Measurements from ENCODE around the gene USP46. TPM values are rescaled to one million over a fixed set of nuclear protein-coding genes. Genes with fewer than 3 reads are reported as not detected.
A peak's percentile ranks its signal among the peaks of the same experiment; 100 is the strongest.

USP46 gene
- total RNA-seq = 34.0 and 36.3 TPM in 2 replicates
- polyA plus RNA-seq = 17.8 and 20.7 TPM in 2 replicates

GRCh38 chr4:52659001-52659721 lies at the start of gene USP46:
TSS of gene USP46 (minus strand) at chr4:52659301. CDS start at chr4:52659150, 151 bp downstream.
- Histone ChIP-seq H3K27ac (peak within 1 kb of the TSS; percentile 99), H3K4me2 (peak within 1 kb of the TSS; percentile 95), H3K9me2 (replicated peaks; ENCODE audit: insufficient read depth) (no peaks in the 10 kb centered on the region), H3K36me3 (replicated peaks; ENCODE audit: insufficient read depth, low read depth) (no peaks in the 10 kb centered on the region), H3K27me3 (no peaks in the 10 kb centered on the region), H3K4me1 (ENCODE audit: insufficient read depth) (peaks cover 52% of the 10 kb centered on the region), H3K79me2 (peaks cover 63% of the 10 kb centered on the region), H2AFZ (peak within 1 kb of the TSS; percentile 98), H3K9me3 (ENCODE audit: low read depth) (no peaks in the 10 kb centered on the region), H4K20me1 (ENCODE audit: insufficient read depth, poor library complexity, severe bottlenecking) (no peaks in the 10 kb centered on the region), H3K4me3 (peak within 1 kb of the TSS; percentile 99)
- DNase-seq (ENCODE audit: low spot score) = peak; percentile 93
- under 1% methylated on average over 53 of the region's 94 CpGs for WGBS (ENCODE audit: low lambda C conversion rate, missing lambda C conversion rate)
- TF ChIP-seq EZH2 (IDR thresholded peaks at IDR 0.05; ENCODE audit: borderline replicate concordance) (no peak), CTCF (IDR thresholded peaks at IDR 0.05; ENCODE audit: poor library complexity) (no peak), EZH2phosphoT487 (IDR thresholded peaks at IDR 0.05; ENCODE audit: low read depth, severe bottlenecking, unreplicated experiment) (no peak)

GRCh38 chr4:52704661-52705060 lies 45.6 kb upstream of the USP46 start:
- Histone ChIP-seq H3K27ac (no peak overlapping the region), H3K27me3 (no peaks in the 10 kb centered on the region), H3K9me3 (ENCODE audit: low read depth) (no peaks in the 10 kb centered on the region), H3K36me3 (replicated peaks; ENCODE audit: insufficient read depth, low read depth) (no peaks in the 10 kb centered on the region), H3K4me3 (no peak overlapping the region), H3K4me2 (no peak overlapping the region), H3K79me2 (no peaks in the 10 kb centered on the region), H4K20me1 (ENCODE audit: insufficient read depth, poor library complexity, severe bottlenecking) (no peaks in the 10 kb centered on the region), H2AFZ (no peak overlapping the region), H3K9me2 (replicated peaks; ENCODE audit: insufficient read depth) (no peaks in the 10 kb centered on the region), H3K4me1 (ENCODE audit: insufficient read depth) (no peaks in the 10 kb centered on the region)
- WGBS (ENCODE audit: low lambda C conversion rate, missing lambda C conversion rate) = 91% methylated on average over 3 of the region's 3 CpGs
- TF ChIP-seq CTCF (IDR thresholded peaks at IDR 0.05; ENCODE audit: poor library complexity) = no peak
- TF ChIP-seq EZH2phosphoT487 (IDR thresholded peaks at IDR 0.05; ENCODE audit: low read depth, severe bottlenecking, unreplicated experiment) = no peak
- TF ChIP-seq EZH2 (IDR thresholded peaks at IDR 0.05; ENCODE audit: borderline replicate concordance) = no peak
- DNase-seq (ENCODE audit: low spot score) = no peak

- Histone ChIP-seq H3K4me2 (no peak overlapping the region), H3K79me2 (no peaks in the 10 kb centered on the region), H3K4me1 (ENCODE audit: insufficient read depth) (no peaks in the 10 kb centered on the region), H2AFZ (no peak overlapping the region), H3K36me3 (replicated peaks; ENCODE audit: insufficient read depth, low read depth) (no peaks in the 10 kb centered on the region), H4K20me1 (ENCODE audit: insufficient read depth, poor library complexity, severe bottlenecking) (no peaks in the 10 kb centered on the region), H3K9me2 (replicated peaks; ENCODE audit: insufficient read depth) (no peaks in the 10 kb centered on the region), H3K4me3 (no peak overlapping the region), H3K27me3 (no peaks in the 10 kb centered on the region), H3K9me3 (ENCODE audit: low read depth) (no peaks in the 10 kb centered on the region), H3K27ac (no peak overlapping the region)
- no peak for DNase-seq (ENCODE audit: low spot score)
- no peak for TF ChIP-seq EZH2phosphoT487 (IDR thresholded peaks at IDR 0.05; ENCODE audit: low read depth, severe bottlenecking, unreplicated experiment)
- no peak for TF ChIP-seq EZH2 (IDR thresholded peaks at IDR 0.05; ENCODE audit: borderline replicate concordance)
- no peak for TF ChIP-seq CTCF (IDR thresholded peaks at IDR 0.05; ENCODE audit: poor library complexity)
- WGBS (ENCODE audit: low lambda C conversion rate, missing lambda C conversion rate) = 89% methylated on average over 1 of the region's 1 CpG
Observed at GRCh38 chr4:52704133-52704532, 45.0 kb upstream of the USP46 start.

Measured in hepatocyte (in vitro differentiated cells).